NCI-H345 treated with DMSO at 0.1 percent for 48 hours (cell line): ENCODE data around the gene USP21.

ENCODE experiments used
- DNase-seq: peaks from one replicate; lab custom pipeline; 2025; ENCODE audit not compliant: unreplicated experiment; lab: John Stamatoyannopoulos, UW

The USP21 gene

GRCh38 chr1:161192476-161193465 lies 33.5 kb downstream of the USP21 start:
- peak; percentile 52 for DNase-seq

- no peak for DNase-seq
Measured at GRCh38 chr1:161193561-161194235, 34.4 kb downstream of the USP21 start.

GRCh38 chr1:161195171-161195570 lies 35.9 kb downstream of the USP21 start:
- no peak for DNase-seq

- DNase-seq = no peak
Measured at GRCh38 chr1:161196111-161196510, 36.8 kb downstream of the USP21 start.

GRCh38 chr1:161196521-161197451 lies 37.5 kb downstream of the USP21 start:
- DNase-seq = no peak

GRCh38 chr1:161197560-161198193 lies 38.4 kb downstream of the USP21 start:
- no peak for DNase-seq

GRCh38 chr1:161198194-161198896 lies 39.0 kb downstream of the USP21 start:
- DNase-seq = no peak

GRCh38 chr1:161198897-161199431 lies 39.7 kb downstream of the USP21 start, which contains the start of gene ADAMTS4:
Gene ADAMTS4 (minus strand): TSS chr1:161199054. CDS start chr1:161198627, 427 bp downstream.
- DNase-seq = no peak

GRCh38 chr1:161199506-161200139 lies 40.3 kb downstream of the USP21 start:
- no peak for DNase-seq

- no peak for DNase-seq
Measured at GRCh38 chr1:161200421-161200991, 41.2 kb downstream of the USP21 start.

GRCh38 chr1:161200992-161201835 lies 41.9 kb downstream of the USP21 start:
- DNase-seq = no peak

- DNase-seq = peak; percentile 98
Measured at GRCh38 chr1:161201836-161202712, 42.8 kb downstream of the USP21 start, which contains the start of gene NDUFS2. Gene NDUFS2 (plus strand): TSS chr1:161202367. CDS start chr1:161202386, 19 bp downstream.

GRCh38 chr1:161206411-161207140 lies 47.3 kb downstream of the USP21 start:
- no peak for DNase-seq

GRCh38 chr1:161207173-161207572 lies 47.9 kb downstream of the USP21 start:
- no peak for DNase-seq

- peak; percentile 41 for DNase-seq
Measured at GRCh38 chr1:161209790-161210409, 50.6 kb downstream of the USP21 start.

- no peak for DNase-seq
Measured at GRCh38 chr1:161214369-161214768, 55.1 kb downstream of the USP21 start.
